Right ventricle myocardium superior (tissue), 1 donor: ENCODE measurements around the gene EEF2K. TPM values are rescaled to one million over a fixed set of nuclear protein-coding genes. Genes with fewer than 3 reads are reported as not detected.
A peak's percentile ranks its signal among the peaks of the same experiment; 100 is the strongest.
"Not testable (repeated sequence)": the region's sequence is repeated elsewhere in the genome, so short reads cannot be mapped to it uniquely, and the experiment has no call there.

Experiments
- ATAC-seq: fragments of 200-7000 bp; cut with Tn5 transposase; one replicate; pipeline ENCODE4 v1.9.1; 2020; ENCODE audit warnings: mild to moderate bottlenecking; ENCODE audit not compliant: poor library complexity
- DNase-seq: peaks from one replicate; pipeline ENCODE4 v3.0.0-alpha.2; 2020
- intact Hi-C: fragments of 100-400 bp; cut with DNase I; formaldehyde crosslinking; loops from one replicate; pipeline ENCODE4 v1.11.2; 2022
- total RNA-seq: library from RNA; stranded (reverse); fragmentation: NEBNext Ultra II Directional; extraction: Animal tissue kit (Norgen Biotek cat#: 25700); gene quantifications from one replicate; pipeline ENCODE4 v1.2.1, GENCODE V29; 2021
- donor health status: DM: no; HTN: yes; CAD: no; lungs with severe emphysema.

EEF2K gene
- total RNA-seq, 1 donor from 2014 or later: 26.4 TPM

GRCh38 chr16:22204091-22204655 is 1.9 kb upstream of the EEF2K start:
- intact Hi-C loops: no loop called here
- DNase-seq: no peak
- no peak for ATAC-seq

- ATAC-seq: no peak
- intact Hi-C loops: no loop called here
Observed at GRCh38 chr16:22205577-22206012, 483 bp upstream of the EEF2K start.

GRCh38 chr16:22206842-22207714 is 1.0 kb downstream of the EEF2K start:
- ATAC-seq: peak; percentile 73
- intact Hi-C loops: no loop called here
- DNase-seq: peak; percentile 95

More at GRCh38 chr16:22205577-22206012, 483 bp upstream of the EEF2K start:
- DNase-seq: no peak

GRCh38 chr16:22207715-22208360 is 1.8 kb downstream of the EEF2K start:
- no peak for ATAC-seq
- intact Hi-C loops: no loop called here
- DNase-seq: no peak

- intact Hi-C loops: no loop called here
- no peak for DNase-seq
- no peak for ATAC-seq
Observed at GRCh38 chr16:22210285-22210684, 4.2 kb downstream of the EEF2K start.

- no peak for DNase-seq
- no peak for ATAC-seq
- intact Hi-C loops: no loop called here
Observed at GRCh38 chr16:22210854-22211253, 4.8 kb downstream of the EEF2K start.

- ATAC-seq (no peak), DNase-seq (no peak)
- intact Hi-C loops: no loop called here
Observed at GRCh38 chr16:22213236-22213635, 7.2 kb downstream of the EEF2K start.

GRCh38 chr16:22213801-22214200 is 7.7 kb downstream of the EEF2K start:
- intact Hi-C loops: no loop called here
- ATAC-seq: no peak
- no peak for DNase-seq

GRCh38 chr16:22214402-22214801 is 8.3 kb downstream of the EEF2K start:
- ATAC-seq (no peak), DNase-seq (no peak)
- intact Hi-C loops: no loop called here

- ATAC-seq: no peak
- intact Hi-C loops: no loop called here
- no peak for DNase-seq
Observed at GRCh38 chr16:22214889-22215288, 8.8 kb downstream of the EEF2K start.

- DNase-seq: no peak
- intact Hi-C loops: no loop called here
- no peak for ATAC-seq
Observed at GRCh38 chr16:22216191-22216831, 10.2 kb downstream of the EEF2K start.

- DNase-seq, intact Hi-C loops, ATAC-seq: not testable (repeated sequence)
Observed at GRCh38 chr16:22216832-22217225, 10.8 kb downstream of the EEF2K start.

- peak; percentile 52 for DNase-seq
- intact Hi-C loops: no loop called here
- peak; percentile 12 for ATAC-seq
Observed at GRCh38 chr16:22217890-22218730, 12.0 kb downstream of the EEF2K start.

GRCh38 chr16:22219389-22220068 is 13.5 kb downstream of the EEF2K start:
- intact Hi-C loops: no loop called here
- ATAC-seq (no peak), DNase-seq (no peak)

- ATAC-seq: peak; percentile 83
- peak; percentile 83 for DNase-seq
- intact Hi-C loops: no loop called here
Observed at GRCh38 chr16:22220069-22220440, 14.0 kb downstream of the EEF2K start.

GRCh38 chr16:22220714-22221113 is 14.6 kb downstream of the EEF2K start:
- intact Hi-C loops: no loop called here
- ATAC-seq (peak; percentile 68), DNase-seq (peak; percentile 64)

GRCh38 chr16:22222006-22222405 is 15.9 kb downstream of the EEF2K start:
- ATAC-seq (no peak), DNase-seq (no peak)
- intact Hi-C loops: no loop called here

- no peak for ATAC-seq
- intact Hi-C loops: no loop called here
- DNase-seq: no peak
Observed at GRCh38 chr16:22222998-22223397, 16.9 kb downstream of the EEF2K start.
